Measurements from ENCODE around the gene MCTP2. TPM values are rescaled to one million over a fixed set of nuclear protein-coding genes. Genes with fewer than 3 reads are reported as not detected.

MCTP2 gene
- total and polyA plus RNA-seq, 2 donors (not counting 1 experiment from before 2014, with no cell fraction given): 38.3 to 64.8 TPM

GRCh38 chr15:94196531-94196930 lies 34.8 kb upstream of the MCTP2 start:
- no peaks in the 10 kb centered on the region for H3K36me3 ChIP-seq (replicated peaks in 1 of 2; ENCODE audit: control extremely low read depth in 1 of 2, control insufficient read depth in 1 of 2, extremely low read depth in 1 of 2, insufficient read depth in 2 of 2, low read length in 1 of 2)
- no peak overlapping the region for H2AFZ ChIP-seq (ENCODE audit: insufficient read depth, low read depth, low read length, poor library complexity, severe bottlenecking)
- no peaks in the 10 kb centered on the region for H3K9me3 Mint-ChIP-seq (ENCODE audit: insufficient read depth)
- H3K4me3 ChIP-seq (ENCODE audit: control extremely low read depth in 1 of 5, extremely low read depth in 1 of 5, insufficient read depth in 1 of 5, low read depth in 2 of 5, low read length in 4 of 5): no peak overlapping the region
- 90% methylated on average over 2 of the region's 4 CpGs for WGBS (ENCODE audit: insufficient coverage)
- H3K4me1 Mint-ChIP-seq: no peaks in the 10 kb centered on the region
- H3K79me2 ChIP-seq (ENCODE audit: control insufficient read depth, insufficient read depth, low read length): no peaks in the 10 kb centered on the region
- no peak overlapping the region for H3K4me3 Mint-ChIP-seq
- ChIA-PET POLR2A (no interaction called here), CTCF (no interaction called here)
- no peak overlapping the region for H3K27ac ChIP-seq (ENCODE audit: low read length in 2 of 2)
- TF ChIP-seq EZH2 (IDR thresholded peaks at IDR 0.05; ENCODE audit: borderline replicate concordance, insufficient read depth, low read depth, low read length, poor library complexity, severe bottlenecking): no peak
- TF ChIP-seq, protein P1, sequence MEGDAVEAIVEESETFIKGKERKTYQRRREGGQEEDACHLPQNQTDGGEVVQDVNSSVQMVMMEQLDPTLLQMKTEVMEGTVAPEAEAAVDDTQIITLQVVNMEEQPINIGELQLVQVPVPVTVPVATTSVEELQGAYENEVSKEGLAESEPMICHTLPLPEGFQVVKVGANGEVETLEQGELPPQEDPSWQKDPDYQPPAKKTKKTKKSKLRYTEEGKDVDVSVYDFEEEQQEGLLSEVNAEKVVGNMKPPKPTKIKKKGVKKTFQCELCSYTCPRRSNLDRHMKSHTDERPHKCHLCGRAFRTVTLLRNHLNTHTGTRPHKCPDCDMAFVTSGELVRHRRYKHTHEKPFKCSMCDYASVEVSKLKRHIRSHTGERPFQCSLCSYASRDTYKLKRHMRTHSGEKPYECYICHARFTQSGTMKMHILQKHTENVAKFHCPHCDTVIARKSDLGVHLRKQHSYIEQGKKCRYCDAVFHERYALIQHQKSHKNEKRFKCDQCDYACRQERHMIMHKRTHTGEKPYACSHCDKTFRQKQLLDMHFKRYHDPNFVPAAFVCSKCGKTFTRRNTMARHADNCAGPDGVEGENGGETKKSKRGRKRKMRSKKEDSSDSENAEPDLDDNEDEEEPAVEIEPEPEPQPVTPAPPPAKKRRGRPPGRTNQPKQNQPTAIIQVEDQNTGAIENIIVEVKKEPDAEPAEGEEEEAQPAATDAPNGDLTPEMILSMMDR (IDR thresholded peaks at IDR 0.05): no peak
- intact Hi-C loops (cut with micrococcal nuclease): no loop called here
- H3K4me2 ChIP-seq (replicated peaks; ENCODE audit: low read depth, low read length, poor library complexity, severe bottlenecking): no peak overlapping the region
- ATAC-seq (ENCODE audit: low read depth) (no peak), DNase-seq (no peak)
- no peak overlapping the region for H3K27ac Mint-ChIP-seq
- H3K9me3 ChIP-seq (ENCODE audit: control extremely low read depth in 1 of 3, control insufficient read depth in 2 of 3, insufficient read depth in 1 of 3, low read length in 2 of 3): no peaks in the 10 kb centered on the region
- H3K27me3 Mint-ChIP-seq: no peaks in the 10 kb centered on the region
- no peaks in the 10 kb centered on the region for H3K27me3 ChIP-seq (replicated peaks in 1 of 4; ENCODE audit: control extremely low read depth in 1 of 4, control insufficient read depth in 3 of 4, insufficient read depth in 4 of 4, low read length in 3 of 4)
- H3K4me1 ChIP-seq (ENCODE audit: control insufficient read depth in 2 of 2, insufficient read depth in 2 of 2, low read length in 2 of 2): no peaks in the 10 kb centered on the region
- H4K20me1 ChIP-seq (ENCODE audit: control insufficient read depth, insufficient read depth, low read length, poor library complexity, severe bottlenecking): no peaks in the 10 kb centered on the region
- no peak overlapping the region for H3K9ac ChIP-seq (ENCODE audit: low read length)

DNA sequence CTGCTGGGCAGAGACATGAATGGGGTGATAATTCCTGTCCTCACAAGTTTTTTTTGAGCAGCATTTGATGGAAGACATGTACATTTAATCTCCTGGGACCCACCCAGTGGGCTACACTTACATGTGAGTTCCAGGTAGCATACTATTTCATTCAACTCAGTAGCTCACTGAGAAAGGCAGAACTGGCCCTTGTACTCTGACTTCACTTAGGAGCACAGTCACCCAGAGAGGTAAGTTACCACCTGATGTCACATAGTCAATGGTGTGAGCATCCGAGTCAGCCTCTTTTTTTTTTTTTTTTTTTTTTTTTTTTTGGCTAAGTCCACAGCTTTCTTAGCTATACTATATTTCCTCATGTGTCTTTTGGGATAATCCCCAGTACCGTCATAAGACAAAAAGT lies 32.7 kb upstream of the MCTP2 start:
- DNase-seq (no peak), ATAC-seq (ENCODE audit: low read depth) (no peak)
- Mint-ChIP-seq H3K27ac (no peak overlapping the region), H3K4me3 (no peak overlapping the region), H3K27me3 (peaks cover 8% of the 10 kb centered on the region), H3K4me1 (no peaks in the 10 kb centered on the region), H3K9me3 (ENCODE audit: insufficient read depth) (no peaks in the 10 kb centered on the region)
- no peaks in the 10 kb centered on the region for H3K79me2 ChIP-seq (ENCODE audit: control insufficient read depth, insufficient read depth, low read length)
- TF ChIP-seq, protein P1 (IDR thresholded peaks at IDR 0.05): no peak
- TF ChIP-seq EZH2 (IDR thresholded peaks at IDR 0.05; ENCODE audit: borderline replicate concordance, insufficient read depth, low read depth, low read length, poor library complexity, severe bottlenecking): no peak
- ChIA-PET CTCF (interaction anchor here (1.2 kb wide), 1 partner anchor 126 kb away, joined by 6 read pairs; no protein-coding TSS in a partner anchor), POLR2A (no interaction called here)
- H2AFZ ChIP-seq (ENCODE audit: insufficient read depth, low read depth, low read length, poor library complexity, severe bottlenecking): no peak overlapping the region
- no CpG with 5 or more reads among the region's 2 CpGs for whole genome bisulfite sequencing (ENCODE audit: insufficient coverage)
- intact Hi-C loops (cut with micrococcal nuclease): no loop called here
- no peak overlapping the region for H3K9ac ChIP-seq (ENCODE audit: low read length)
- no peaks in the 10 kb centered on the region for H4K20me1 ChIP-seq (ENCODE audit: control insufficient read depth, insufficient read depth, low read length, poor library complexity, severe bottlenecking)
- no peaks in the 10 kb centered on the region for H3K36me3 ChIP-seq (replicated peaks in 1 of 2; ENCODE audit: control extremely low read depth in 1 of 2, control insufficient read depth in 1 of 2, extremely low read depth in 1 of 2, insufficient read depth in 2 of 2, low read length in 1 of 2)
- H3K27ac ChIP-seq (ENCODE audit: low read length in 2 of 2): no peak overlapping the region
- H3K4me3 ChIP-seq (ENCODE audit: control extremely low read depth in 1 of 5, extremely low read depth in 1 of 5, insufficient read depth in 1 of 5, low read depth in 2 of 5, low read length in 4 of 5): no peak overlapping the region
- H3K9me3 ChIP-seq (ENCODE audit: control extremely low read depth in 1 of 3, control insufficient read depth in 2 of 3, insufficient read depth in 1 of 3, low read length in 2 of 3): no peaks in the 10 kb centered on the region
- no peaks in the 10 kb centered on the region for H3K27me3 ChIP-seq (replicated peaks in 1 of 4; ENCODE audit: control extremely low read depth in 1 of 4, control insufficient read depth in 3 of 4, insufficient read depth in 4 of 4, low read length in 3 of 4)
- no peak overlapping the region for H3K4me2 ChIP-seq (replicated peaks; ENCODE audit: low read depth, low read length, poor library complexity, severe bottlenecking)
- no peaks in the 10 kb centered on the region for H3K4me1 ChIP-seq (ENCODE audit: control insufficient read depth in 2 of 2, insufficient read depth in 2 of 2, low read length in 2 of 2)
